ENCODE data around the gene CPLX4.

The CPLX4 gene

DNA sequence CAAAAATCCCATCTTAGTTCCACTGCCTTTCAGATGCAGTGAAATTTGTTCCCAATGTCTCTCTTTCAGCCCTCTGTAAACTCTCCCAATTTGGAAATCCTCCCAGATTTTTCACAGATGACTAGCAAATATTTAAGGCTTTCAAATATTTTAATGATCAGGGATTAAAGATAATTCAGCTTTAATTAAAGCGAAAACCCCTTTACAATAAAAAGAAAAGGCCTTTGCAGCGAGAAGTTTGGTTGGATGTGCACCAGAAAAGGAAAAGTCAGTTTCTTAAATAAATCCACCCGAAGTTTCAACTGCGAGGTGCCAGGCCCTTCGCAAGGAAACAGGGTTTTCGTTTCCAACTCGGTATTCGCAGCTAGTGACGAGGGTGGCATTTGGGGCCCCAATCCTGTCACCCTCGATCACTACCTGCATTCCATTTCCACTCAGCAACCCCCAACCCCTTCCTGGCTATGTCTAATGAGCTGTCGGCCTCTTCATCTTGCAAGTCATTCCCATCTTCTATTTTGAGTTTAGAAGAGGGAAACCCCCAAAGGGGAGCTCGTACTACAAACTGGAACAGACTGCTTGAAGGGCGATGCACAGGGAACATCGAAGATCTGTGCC lies 46.7 kb downstream of the CPLX4 start:
- H3K9me3 ChIP-seq (ENCODE audit: insufficient read depth, low read length): peaks cover 62% of the 10 kb centered on the region
- no peak for TF ChIP-seq SUZ12 (IDR thresholded peaks at IDR 0.05; ENCODE audit: extremely low read depth, insufficient read depth, insufficient read length)
- TF ChIP-seq YY1 (IDR thresholded peaks at IDR 0.05; ENCODE audit: insufficient read depth, insufficient read length): no peak
- no peak for TF ChIP-seq ZNF274 (IDR thresholded peaks at IDR 0.05; ENCODE audit: low read depth, low read length)
- no peaks in the 10 kb centered on the region for H3K36me3 ChIP-seq (ENCODE audit: insufficient read depth, insufficient read length, low read length)
- no peak for DNase-seq (ENCODE audit: low read depth, low spot score)
- H3K9ac ChIP-seq (ENCODE audit: insufficient read length, low read depth): no peak overlapping the region
- H3K4me3 ChIP-seq (ENCODE audit: insufficient read length, low read depth): no peak overlapping the region
- no peaks in the 10 kb centered on the region for H3K27me3 ChIP-seq (ENCODE audit: insufficient read depth, insufficient read length)
- no peaks in the 10 kb centered on the region for H3K4me1 ChIP-seq (ENCODE audit: insufficient read depth, insufficient read length)

DNA sequence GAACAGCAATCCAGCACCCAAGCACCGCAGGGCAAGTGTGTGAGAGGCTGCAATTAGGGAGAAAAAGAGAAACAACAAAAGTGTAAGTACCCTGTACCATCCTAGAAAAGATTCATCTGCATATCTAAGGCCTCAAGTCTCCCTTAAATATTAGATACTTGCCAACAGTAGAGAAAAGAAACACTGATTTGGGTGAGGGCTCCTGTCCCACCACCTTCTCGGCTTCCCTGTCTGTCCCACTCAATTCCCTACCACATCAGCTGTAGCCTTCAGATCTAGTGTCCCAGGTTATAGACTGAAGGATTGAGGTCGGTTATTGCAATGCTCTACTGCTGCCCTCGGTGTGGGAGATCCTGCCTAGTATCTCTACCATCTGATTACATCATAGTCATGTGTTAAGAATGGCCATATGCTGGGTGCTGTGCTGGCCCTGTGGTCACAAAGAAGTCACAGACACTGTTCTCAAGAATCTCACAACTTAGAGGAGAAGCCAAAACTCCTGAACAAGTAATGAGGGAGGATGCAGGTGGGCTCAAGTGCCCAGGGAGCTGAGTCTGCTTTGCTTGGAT lies 47.7 kb downstream of the CPLX4 start:
- Histone ChIP-seq H3K9me3 (ENCODE audit: insufficient read depth, low read length) (peaks cover 66% of the 10 kb centered on the region), H3K4me3 (ENCODE audit: insufficient read length, low read depth) (no peak overlapping the region), H3K27me3 (ENCODE audit: insufficient read depth, insufficient read length) (no peaks in the 10 kb centered on the region), H3K36me3 (ENCODE audit: insufficient read depth, insufficient read length, low read length) (no peaks in the 10 kb centered on the region), H3K4me1 (ENCODE audit: insufficient read depth, insufficient read length) (no peaks in the 10 kb centered on the region), H3K9ac (ENCODE audit: insufficient read length, low read depth) (no peak overlapping the region)
- no peak for TF ChIP-seq YY1 (IDR thresholded peaks at IDR 0.05; ENCODE audit: insufficient read depth, insufficient read length)
- TF ChIP-seq SUZ12 (IDR thresholded peaks at IDR 0.05; ENCODE audit: extremely low read depth, insufficient read depth, insufficient read length): no peak
- TF ChIP-seq ZNF274 (IDR thresholded peaks at IDR 0.05; ENCODE audit: low read depth, low read length): no peak
- no peak for DNase-seq (ENCODE audit: low read depth, low spot score)

DNA sequence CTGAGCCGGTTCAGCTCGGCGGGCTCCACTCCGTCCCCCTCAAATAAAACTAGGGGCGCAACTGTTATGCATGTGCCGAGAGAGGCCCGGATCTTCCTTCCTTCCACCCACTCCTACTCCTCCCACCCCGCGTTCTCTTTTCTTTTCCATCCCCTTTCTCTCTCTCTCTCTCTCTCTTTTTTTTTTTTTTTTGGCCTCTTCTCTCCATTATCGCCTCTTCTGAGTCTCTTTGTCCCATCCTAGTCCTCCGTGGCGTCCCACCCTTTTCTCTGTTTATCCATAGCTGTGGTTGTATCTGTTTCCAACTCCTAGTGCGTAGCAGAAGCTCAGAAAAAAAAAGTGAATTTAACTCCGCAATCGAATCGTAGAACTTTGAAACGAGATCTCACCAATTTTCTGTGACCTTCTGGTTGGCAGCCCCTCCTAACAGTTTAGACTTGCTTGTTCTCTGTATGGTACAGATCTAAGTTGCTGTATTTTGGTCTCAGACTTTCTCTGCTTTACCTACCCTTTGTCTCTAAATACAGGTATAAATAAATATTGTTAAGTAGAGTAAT lies 48.8 kb downstream of the CPLX4 start:
- H3K4me1 ChIP-seq (ENCODE audit: insufficient read depth, insufficient read length): no peaks in the 10 kb centered on the region
- no peaks in the 10 kb centered on the region for H3K36me3 ChIP-seq (ENCODE audit: insufficient read depth, insufficient read length, low read length)
- TF ChIP-seq ZNF274 (IDR thresholded peaks at IDR 0.05; ENCODE audit: low read depth, low read length): no peak
- no peak for TF ChIP-seq SUZ12 (IDR thresholded peaks at IDR 0.05; ENCODE audit: extremely low read depth, insufficient read depth, insufficient read length)
- TF ChIP-seq YY1 (IDR thresholded peaks at IDR 0.05; ENCODE audit: insufficient read depth, insufficient read length): no peak
- no peaks in the 10 kb centered on the region for H3K27me3 ChIP-seq (ENCODE audit: insufficient read depth, insufficient read length)
- H3K9ac ChIP-seq (ENCODE audit: insufficient read length, low read depth): peak overlapping the region; percentile 32
- H3K4me3 ChIP-seq (ENCODE audit: insufficient read length, low read depth): peak overlapping the region; percentile 26
- no peak for DNase-seq (ENCODE audit: low read depth, low spot score)
- H3K9me3 ChIP-seq (ENCODE audit: insufficient read depth, low read length): peaks cover 66% of the 10 kb centered on the region

DNA sequence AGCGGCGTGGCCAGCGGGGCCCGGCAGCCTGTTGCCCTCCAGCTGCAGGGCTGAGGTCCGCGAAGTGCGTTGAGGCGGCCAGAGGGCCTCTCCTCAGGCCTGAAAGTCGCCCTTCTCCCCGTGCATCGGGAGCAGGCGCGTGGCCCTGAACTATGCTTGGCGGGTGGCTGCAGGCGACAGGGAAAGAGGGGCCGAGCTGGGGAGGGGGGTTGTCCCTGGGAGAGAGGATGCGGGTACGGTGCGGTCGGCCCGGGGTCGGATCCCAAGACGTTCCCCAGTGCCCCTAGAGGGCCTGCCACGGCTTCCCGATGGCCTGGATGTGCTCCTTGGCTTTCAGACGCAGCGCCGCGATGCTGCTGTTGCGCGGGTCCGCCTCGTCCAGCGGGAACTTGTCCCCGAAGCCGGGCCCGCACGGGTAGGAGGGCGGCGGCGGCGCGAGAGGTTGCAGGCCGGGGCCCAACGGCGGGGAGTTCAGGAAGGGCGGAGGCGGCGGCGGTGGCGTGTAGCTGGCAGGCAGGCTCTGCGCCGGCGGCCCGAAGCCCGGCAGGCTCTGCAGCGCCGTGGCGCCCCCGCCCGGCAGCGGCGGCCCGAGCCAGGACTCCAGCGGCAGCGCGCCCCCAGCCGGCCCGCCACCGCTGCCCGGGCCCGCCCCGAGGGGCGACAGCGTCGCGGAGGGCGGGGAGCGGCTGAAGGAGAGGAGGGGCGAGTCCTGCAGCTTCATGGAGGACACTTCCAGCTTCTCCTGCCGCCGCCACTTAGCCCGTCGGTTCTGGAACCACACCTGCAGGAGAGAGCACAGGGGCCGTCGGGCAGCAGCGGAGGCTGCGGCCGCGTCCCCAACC lies 49.5 kb downstream of the CPLX4 start:
- H3K9ac ChIP-seq (ENCODE audit: insufficient read length, low read depth): peak overlapping the region; percentile 76
- peak; percentile 57 for DNase-seq (ENCODE audit: low read depth, low spot score)
- H3K36me3 ChIP-seq (ENCODE audit: insufficient read depth, insufficient read length, low read length): no peaks in the 10 kb centered on the region
- H3K27me3 ChIP-seq (ENCODE audit: insufficient read depth, insufficient read length): no peaks in the 10 kb centered on the region
- H3K9me3 ChIP-seq (ENCODE audit: insufficient read depth, low read length): peaks cover 66% of the 10 kb centered on the region
- peak overlapping the region; percentile 43 for H3K4me3 ChIP-seq (ENCODE audit: insufficient read length, low read depth)
- TF ChIP-seq YY1 (IDR thresholded peaks at IDR 0.05; ENCODE audit: insufficient read depth, insufficient read length) (no peak), ZNF274 (IDR thresholded peaks at IDR 0.05; ENCODE audit: low read depth, low read length) (no peak), SUZ12 (IDR thresholded peaks at IDR 0.05; ENCODE audit: extremely low read depth, insufficient read depth, insufficient read length) (no peak)
- no peaks in the 10 kb centered on the region for H3K4me1 ChIP-seq (ENCODE audit: insufficient read depth, insufficient read length)

DNA sequence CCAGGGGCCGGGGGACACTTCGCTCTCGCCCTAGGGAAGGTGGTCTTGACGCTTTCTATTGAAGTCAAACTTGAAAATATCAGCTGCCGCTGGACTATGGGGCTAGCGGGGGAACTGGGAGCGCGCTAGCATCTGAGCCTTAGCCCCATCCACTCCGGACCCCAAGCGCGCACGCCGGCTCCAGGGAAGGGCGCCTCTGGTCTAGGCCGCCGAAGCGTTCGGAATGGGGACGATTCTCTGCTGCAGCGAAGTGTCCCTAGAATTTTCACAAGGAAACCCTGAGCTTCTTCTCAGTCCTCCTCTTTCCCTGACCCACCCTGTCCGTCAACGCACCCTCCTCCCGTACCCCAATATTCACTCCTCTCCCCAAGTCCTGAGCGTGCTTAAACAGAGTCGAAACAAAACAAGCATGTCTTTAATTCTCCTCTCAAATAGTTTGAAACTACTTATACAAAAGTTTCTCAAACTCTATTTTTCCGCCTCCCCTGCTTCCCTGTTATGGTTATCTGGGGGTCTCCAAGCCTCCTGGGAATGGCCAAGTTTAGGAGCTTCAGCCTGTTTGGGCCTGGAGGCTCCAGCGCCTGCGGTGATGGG lies 50.2 kb downstream of the CPLX4 start:
- H3K4me3 ChIP-seq (ENCODE audit: insufficient read length, low read depth): peak overlapping the region; percentile 43
- no peak for DNase-seq (ENCODE audit: low read depth, low spot score)
- H3K27me3 ChIP-seq (ENCODE audit: insufficient read depth, insufficient read length): no peaks in the 10 kb centered on the region
- TF ChIP-seq YY1 (IDR thresholded peaks at IDR 0.05; ENCODE audit: insufficient read depth, insufficient read length) (no peak), SUZ12 (IDR thresholded peaks at IDR 0.05; ENCODE audit: extremely low read depth, insufficient read depth, insufficient read length) (no peak), ZNF274 (IDR thresholded peaks at IDR 0.05; ENCODE audit: low read depth, low read length) (no peak)
- peak overlapping the region; percentile 76 for H3K9ac ChIP-seq (ENCODE audit: insufficient read length, low read depth)
- peaks cover 59% of the 10 kb centered on the region for H3K9me3 ChIP-seq (ENCODE audit: insufficient read depth, low read length)
- H3K36me3 ChIP-seq (ENCODE audit: insufficient read depth, insufficient read length, low read length): no peaks in the 10 kb centered on the region
- H3K4me1 ChIP-seq (ENCODE audit: insufficient read depth, insufficient read length): no peaks in the 10 kb centered on the region

DNA sequence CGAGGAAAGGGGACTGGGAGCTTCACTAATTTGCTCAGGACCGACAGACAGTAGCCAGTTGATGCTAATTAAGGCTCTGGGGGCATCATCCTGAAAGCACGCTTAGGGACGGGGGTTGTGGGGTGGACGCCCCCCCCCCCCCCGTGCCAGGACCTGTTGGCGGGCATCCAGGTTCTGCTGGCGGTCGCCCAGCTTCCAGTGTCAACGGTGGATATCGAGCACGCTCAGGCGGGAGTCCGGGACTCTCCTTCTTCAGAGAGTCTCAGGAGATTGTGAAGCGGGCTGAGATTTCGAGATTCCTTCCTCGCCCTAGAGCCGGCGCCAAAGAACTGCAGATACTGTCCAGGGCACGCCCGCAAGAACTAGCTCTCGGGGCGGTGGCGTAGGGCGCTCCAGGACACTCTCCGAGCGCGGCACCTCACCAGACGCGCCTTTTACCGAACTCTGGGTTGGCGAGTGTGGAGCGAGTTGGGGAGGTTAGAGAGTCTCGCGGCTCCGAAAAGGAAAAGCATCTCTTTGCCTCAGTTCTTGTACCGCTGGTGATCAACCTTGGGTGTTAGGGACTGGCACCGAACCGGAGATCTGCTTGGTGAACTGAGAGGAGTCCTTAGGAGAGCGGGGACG lies 50.8 kb downstream of the CPLX4 start:
- DNase-seq (ENCODE audit: low read depth, low spot score): no peak
- H3K4me3 ChIP-seq (ENCODE audit: insufficient read length, low read depth): no peak overlapping the region
- H3K9ac ChIP-seq (ENCODE audit: insufficient read length, low read depth): no peak overlapping the region
- H3K9me3 ChIP-seq (ENCODE audit: insufficient read depth, low read length): peaks cover 53% of the 10 kb centered on the region
- TF ChIP-seq YY1 (IDR thresholded peaks at IDR 0.05; ENCODE audit: insufficient read depth, insufficient read length) (no peak), ZNF274 (IDR thresholded peaks at IDR 0.05; ENCODE audit: low read depth, low read length) (no peak), SUZ12 (IDR thresholded peaks at IDR 0.05; ENCODE audit: extremely low read depth, insufficient read depth, insufficient read length) (no peak)
- H3K4me1 ChIP-seq (ENCODE audit: insufficient read depth, insufficient read length): no peaks in the 10 kb centered on the region
- H3K36me3 ChIP-seq (ENCODE audit: insufficient read depth, insufficient read length, low read length): no peaks in the 10 kb centered on the region
- no peaks in the 10 kb centered on the region for H3K27me3 ChIP-seq (ENCODE audit: insufficient read depth, insufficient read length)

Measured in NT2/D1 (cell line).